Liver (tissue), 9 donors: ENCODE data around the gene TCP1. TPM values are rescaled to one million over a fixed set of nuclear protein-coding genes. Genes with fewer than 3 reads are reported as not detected.
A peak's percentile ranks its signal among the peaks of the same experiment; 100 is the strongest.

ENCODE experiments used
- DNase-seq: peaks from one replicate; pipeline ENCODE4 v3.0.0-alpha.2; 2017; ENCODE audit warnings: low spot score
- H3K27ac ChIP-seq, 2 donors: one replicate each; pipeline ENCODE4 v1.7.0; 2013; ENCODE audit warnings: inconsistent platforms in 2 of 2, low read length in 2 of 2, control low read depth in 1 of 2, low read depth in 1 of 2, mild to moderate bottlenecking in 1 of 2
- H3K27me3 ChIP-seq, 4 donors: one replicate each; pipeline versions ENCODE4 v1.6.1 to v1.7.0; 2013; ENCODE audit warnings: low read length in 3 of 4, inconsistent platforms in 1 of 4, mild to moderate bottlenecking in 1 of 4, moderate library complexity in 1 of 4; ENCODE audit not compliant: control insufficient read depth in 4 of 4, insufficient read depth in 4 of 4
- H3K36me3 ChIP-seq, 4 donors: one replicate each; pipeline versions ENCODE4 v1.6.1 to v1.7.0; 2013; ENCODE audit warnings: low read length in 3 of 4, mild to moderate bottlenecking in 3 of 4, low read depth in 1 of 4, moderate library complexity in 1 of 4; ENCODE audit not compliant: control insufficient read depth in 4 of 4, insufficient read depth in 3 of 4
- H3K4me1 ChIP-seq, 4 donors: one replicate each; pipeline versions ENCODE4 v1.6.1 to v1.7.0; 2013; ENCODE audit warnings: low read length in 3 of 4, mild to moderate bottlenecking in 3 of 4, moderate library complexity in 1 of 4; ENCODE audit not compliant: control insufficient read depth in 4 of 4, insufficient read depth in 4 of 4
- H3K4me3 ChIP-seq, 3 donors: one replicate each; pipeline versions ENCODE4 v1.6.1 to v1.7.0; 2013; ENCODE audit warnings: low read length in 3 of 3, control low read depth in 1 of 3, low read depth in 1 of 3, mild to moderate bottlenecking in 1 of 3
- H3K9ac ChIP-seq, 2 donors: one replicate each; pipeline ENCODE4 v1.7.0; 2013; ENCODE audit warnings: low read length in 2 of 2, mild to moderate bottlenecking in 2 of 2, moderate library complexity in 2 of 2, control low read depth in 1 of 2, low read depth in 1 of 2
- H3K9me3 ChIP-seq, 4 donors: one replicate each; pipeline versions ENCODE4 v1.6.1 to v1.7.0; 2013; ENCODE audit warnings: low read length in 3 of 4; ENCODE audit not compliant: control insufficient read depth in 4 of 4
- ATF3 ChIP-seq: IDR thresholded peaks from 2 replicates; pipeline ENCODE4 v1.6.1; 2016; ENCODE audit warnings: antibody characterized with exemption
- FOXA1 ChIP-seq: IDR thresholded peaks from 2 replicates; pipeline ENCODE4 v1.6.1; 2016; ENCODE audit warnings: antibody characterized with exemption
- GABPA ChIP-seq, 2 donors: IDR thresholded peaks in 1 of 2; conservative IDR thresholded peaks in 1 of 2; 2 replicates each; pipeline ENCODE4 v1.6.1; 2016; ENCODE audit warnings: antibody characterized with exemption in 2 of 2, mild to moderate bottlenecking in 1 of 2, moderate library complexity in 1 of 2
- HNF4A ChIP-seq, 2 donors: conservative IDR thresholded peaks; 2 replicates each; pipeline ENCODE4 v1.6.1; 2016; ENCODE audit warnings: antibody characterized with exemption in 2 of 2, mild to moderate bottlenecking in 2 of 2
- HNF4G ChIP-seq: IDR thresholded peaks from 2 replicates; pipeline ENCODE4 v1.6.1; 2016; ENCODE audit warnings: antibody characterized with exemption
- JUND ChIP-seq, 2 donors: IDR thresholded peaks; 2 replicates each; pipeline ENCODE4 v1.6.1; 2016; ENCODE audit warnings: antibody characterized with exemption in 2 of 2
- SP1 ChIP-seq: IDR thresholded peaks from 2 replicates; pipeline ENCODE4 v1.6.1; 2018; ENCODE audit warnings: antibody characterized with exemption, mild to moderate bottlenecking
- YY1 ChIP-seq: IDR thresholded peaks from 2 replicates; pipeline ENCODE4 v1.6.1; 2016; ENCODE audit warnings: antibody characterized with exemption, mild to moderate bottlenecking
- WGBS: extraction: QIAGEN DNeasy Blood & Tissue Kit; methylation state at CpG from one replicate; pipeline ENCODE4 v1.1.7; 2013; 5-methylcytosine and 5-hydroxymethylcytosine counted together
- polyA plus RNA-seq, 2 donors: library from polyadenylated mRNA; stranded (reverse) in 1 of 2; unstranded in 1 of 2; fragments of 200-250 nt in 1 of 2; fragments of >200 nt in 1 of 2; fragmentation: Nextera tagmentation in 1 of 2; extraction: Ambion mirVana in 1 of 2; gene quantifications; one replicate each; pipeline versions ENCODE4 v1.2.1 to v1.2.3, GENCODE V29; 2013 to 2015
- total RNA-seq, 2 donors: library from RNA; depleted of rRNA; stranded (reverse); fragments of >200 nt; gene quantifications; one replicate each; pipeline ENCODE4 v1.2.3, GENCODE V29; 2014
- TF ChIP-seq, protein P1 (sequence below): IDR thresholded peaks from 2 replicates; pipeline ENCODE4 v1.6.1; 2016; ENCODE audit warnings: antibody characterized with exemption
- TF ChIP-seq, protein P2 (sequence below): IDR thresholded peaks from 2 replicates; pipeline ENCODE4 v1.6.1; 2016; ENCODE audit warnings: antibody characterized with exemption
- donor health status: healthy.
- donor health status: healthy.
- donor health status: healthy.
- donor health status: healthy.
- donor health status: healthy.

TCP1 gene
- total and polyA plus RNA-seq, 4 donors, result 59.5 to 155 (median 94.3) TPM

DNA sequence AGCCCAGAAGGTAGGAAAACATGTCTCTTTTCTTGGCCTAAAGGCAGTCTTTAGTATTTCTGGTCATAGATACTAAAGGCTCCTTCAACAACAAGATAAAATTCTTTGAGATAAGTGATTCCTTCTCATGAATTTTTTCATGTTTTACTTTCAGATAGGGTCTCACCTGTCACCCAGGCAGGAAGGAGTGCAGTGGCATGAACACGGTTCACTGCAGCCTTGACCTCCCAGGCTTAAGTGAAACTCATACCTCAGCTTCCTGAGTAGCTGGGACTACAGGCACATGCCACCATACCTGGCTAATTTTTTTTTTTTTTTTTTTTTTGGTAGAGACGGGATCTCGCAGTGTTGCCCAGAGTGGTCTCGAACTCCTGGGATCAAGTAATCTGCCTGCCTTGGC, 19.7 kb upstream of the TCP1 start (continued):
- TF ChIP-seq ATF3 (no peak), FOXA1 (no peak), SP1 (no peak)
- TF ChIP-seq, protein P1, sequence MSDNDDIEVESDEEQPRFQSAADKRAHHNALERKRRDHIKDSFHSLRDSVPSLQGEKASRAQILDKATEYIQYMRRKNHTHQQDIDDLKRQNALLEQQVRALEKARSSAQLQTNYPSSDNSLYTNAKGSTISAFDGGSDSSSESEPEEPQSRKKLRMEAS, result no peak
- TF ChIP-seq, protein P2, sequence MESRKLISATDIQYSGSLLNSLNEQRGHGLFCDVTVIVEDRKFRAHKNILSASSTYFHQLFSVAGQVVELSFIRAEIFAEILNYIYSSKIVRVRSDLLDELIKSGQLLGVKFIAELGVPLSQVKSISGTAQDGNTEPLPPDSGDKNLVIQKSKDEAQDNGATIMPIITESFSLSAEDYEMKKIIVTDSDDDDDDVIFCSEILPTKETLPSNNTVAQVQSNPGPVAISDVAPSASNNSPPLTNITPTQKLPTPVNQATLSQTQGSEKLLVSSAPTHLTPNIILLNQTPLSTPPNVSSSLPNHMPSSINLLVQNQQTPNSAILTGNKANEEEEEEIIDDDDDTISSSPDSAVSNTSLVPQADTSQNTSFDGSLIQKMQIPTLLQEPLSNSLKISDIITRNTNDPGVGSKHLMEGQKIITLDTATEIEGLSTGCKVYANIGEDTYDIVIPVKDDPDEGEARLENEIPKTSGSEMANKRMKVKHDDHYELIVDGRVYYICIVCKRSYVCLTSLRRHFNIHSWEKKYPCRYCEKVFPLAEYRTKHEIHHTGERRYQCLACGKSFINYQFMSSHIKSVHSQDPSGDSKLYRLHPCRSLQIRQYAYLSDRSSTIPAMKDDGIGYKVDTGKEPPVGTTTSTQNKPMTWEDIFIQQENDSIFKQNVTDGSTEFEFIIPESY, result no peak

DNA sequence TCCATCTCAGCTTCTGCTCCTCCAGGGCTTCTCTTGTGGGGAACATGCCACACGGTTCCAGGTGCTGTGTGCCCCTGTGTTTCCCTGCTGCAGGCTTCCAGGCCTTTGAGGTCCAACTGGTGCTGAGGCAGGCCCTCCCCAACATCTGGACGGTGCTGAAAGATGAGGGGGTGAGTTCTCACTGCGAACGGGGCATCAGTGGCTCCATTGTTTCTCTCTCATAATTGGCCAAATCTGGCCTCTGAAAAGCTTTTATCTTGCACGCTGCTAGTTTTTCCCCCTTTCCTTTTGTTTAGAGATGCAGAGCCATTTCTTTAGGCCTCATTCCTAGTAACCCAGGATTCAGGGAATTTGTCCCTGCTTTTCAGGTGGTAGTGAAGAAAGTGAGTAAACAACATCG, 19.2 kb upstream of the TCP1 start:
- 83% methylated on average over 6 of the region's 6 CpGs for WGBS

DNA sequence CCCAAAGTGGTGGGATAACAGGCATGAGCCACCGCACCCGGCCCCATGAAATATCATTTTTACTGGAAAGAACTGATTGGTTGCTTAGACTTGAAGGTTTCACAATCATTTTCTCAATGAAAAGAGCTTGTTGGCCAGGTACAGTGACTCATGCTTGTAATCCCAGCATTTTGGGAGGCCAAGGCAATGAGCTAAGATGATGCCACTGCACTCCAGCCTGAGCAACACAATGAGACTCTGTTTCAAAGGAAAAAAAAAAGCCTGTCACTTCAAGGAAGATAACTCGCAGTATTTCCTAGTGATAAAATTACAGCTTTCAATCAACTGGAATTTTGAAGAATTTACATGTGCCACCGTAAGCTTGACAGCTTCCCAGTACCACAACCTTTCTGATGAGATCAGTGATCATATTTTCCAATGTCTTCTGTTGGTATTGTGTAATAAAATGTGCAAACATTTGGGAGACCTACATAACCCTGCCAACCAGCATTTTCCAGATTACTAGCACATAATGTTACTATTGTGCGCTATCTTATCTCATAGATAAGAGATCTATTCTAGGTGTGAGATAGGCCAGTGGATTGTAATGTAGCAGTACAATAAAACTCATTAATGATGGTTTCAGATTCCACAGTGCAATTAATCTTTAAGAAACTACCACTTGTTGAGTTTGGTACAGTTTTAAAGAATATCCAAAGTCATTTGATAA, 17.9 kb upstream of the TCP1 start:
- DNase-seq, result no peak

More for the DNA sequence above, 19.2 kb upstream of the TCP1 start:
- TF ChIP-seq FOXA1 (no peak), GABPA (IDR thresholded peaks at IDR 0.05 in 1 of 2, conservative IDR thresholded peaks at IDR 0.05 in 1 of 2) (no peak), HNF4G (no peak), ATF3 (no peak)
- TF ChIP-seq, protein P1, result no peak
- no peak overlapping the region for H3K4me3 ChIP-seq
- no peak overlapping the region for H3K27ac ChIP-seq
- no peaks in the 10 kb centered on the region for H3K36me3 ChIP-seq
- no peak overlapping the region for H3K9ac ChIP-seq
- H3K27me3 ChIP-seq, result no peaks in the 10 kb centered on the region
- H3K9me3 ChIP-seq, result no peaks in the 10 kb centered on the region
- H3K4me1 ChIP-seq, result no peaks in the 10 kb centered on the region
- DNase-seq, result no peak

DNA sequence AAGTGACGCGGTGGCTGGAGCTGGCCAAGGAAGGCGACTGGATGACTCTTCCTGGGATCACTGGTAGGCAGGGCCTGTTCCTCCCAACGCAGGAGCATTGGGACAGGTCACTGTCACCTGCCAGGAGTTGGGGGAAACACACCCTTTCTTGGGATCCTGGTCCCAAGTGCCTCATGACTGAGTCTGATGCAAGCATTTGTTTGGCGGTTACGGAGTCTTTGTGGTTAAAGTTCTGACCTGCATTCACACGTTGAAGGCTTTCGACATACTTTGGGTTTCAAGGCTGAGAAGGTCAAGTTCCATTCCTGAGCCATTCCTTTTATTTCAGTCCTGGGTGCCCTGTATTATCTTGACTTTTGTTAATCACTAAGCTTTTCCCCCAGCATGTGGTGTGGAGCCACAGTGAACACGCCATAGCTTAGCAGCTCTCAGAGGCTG, 16.6 kb upstream of the TCP1 start:
- no peak for DNase-seq
- no peaks in the 10 kb centered on the region for H3K36me3 ChIP-seq
- H3K4me1 ChIP-seq, result no peaks in the 10 kb centered on the region
- H3K9me3 ChIP-seq, result no peaks in the 10 kb centered on the region
- WGBS, result 84% methylated on average over 9 of the region's 9 CpGs
- H3K27ac ChIP-seq, result no peak overlapping the region
- TF ChIP-seq GABPA (IDR thresholded peaks at IDR 0.05 in 1 of 2, conservative IDR thresholded peaks at IDR 0.05 in 1 of 2), result no peak
- H3K27me3 ChIP-seq, result no peaks in the 10 kb centered on the region
- H3K4me3 ChIP-seq, result no peak overlapping the region
- no peak overlapping the region for H3K9ac ChIP-seq

More for the DNA sequence above, 17.9 kb upstream of the TCP1 start:
- Histone ChIP-seq H3K4me1 (no peaks in the 10 kb centered on the region), H3K27ac (no peak overlapping the region), H3K4me3 (no peak overlapping the region), H3K27me3 (no peaks in the 10 kb centered on the region), H3K9me3 (no peaks in the 10 kb centered on the region), H3K36me3 (no peaks in the 10 kb centered on the region), H3K9ac (no peak overlapping the region)
- WGBS, result 74% methylated on average over 5 of the region's 5 CpGs
- TF ChIP-seq YY1, result no peak
- TF ChIP-seq SP1, result peak; percentile 48
- TF ChIP-seq JUND (IDR thresholded peaks at IDR 0.05), result peak; percentile 54 to 66
- TF ChIP-seq HNF4G, result no peak
- peak; percentile 9 to 21 for TF ChIP-seq HNF4A (conservative IDR thresholded peaks at IDR 0.05)
